GM21825 (cell line): ENCODE measurements around the gene WNT7A.
"Not testable (repeated sequence)": the region's sequence is repeated elsewhere in the genome, so short reads cannot be mapped to it uniquely, and the experiment has no call there.

Experiments
- ATAC-seq: cut with Tn5 transposase; IDR thresholded peaks from one replicate; pipeline ENCODE4 v1.9.1; 2021; ENCODE audit warnings: mild to moderate bottlenecking, moderate library complexity; ENCODE audit not compliant: unreplicated experiment

Gene WNT7A

GRCh38 chr3:13879946-13880810, at the start of gene WNT7A:
Gene WNT7A (minus strand): TSS chr3:13880071. CDS start chr3:13879816, 255 bp downstream.
- no peak for ATAC-seq

GRCh38 chr3:13928741-13929140, 48.9 kb upstream of the WNT7A start:
- not testable (repeated sequence) for ATAC-seq

- ATAC-seq = no peak
These were observed 47.4 kb upstream of the WNT7A start for GRCh38 chr3:13927295-13927694.

- ATAC-seq = no peak
These were observed 36.5 kb upstream of the WNT7A start for GRCh38 chr3:13916375-13916774.

GRCh38 chr3:13902648-13903238, 22.9 kb upstream of the WNT7A start:
- ATAC-seq = no peak

GRCh38 chr3:13901935-13902584, 22.2 kb upstream of the WNT7A start:
- ATAC-seq = no peak

GRCh38 chr3:13898346-13898745, 18.5 kb upstream of the WNT7A start:
- no peak for ATAC-seq

GRCh38 chr3:13896473-13897154, 16.7 kb upstream of the WNT7A start:
- ATAC-seq = no peak

- ATAC-seq = peak; percentile 97
These were observed 15.6 kb upstream of the WNT7A start for GRCh38 chr3:13895155-13896105.

GRCh38 chr3:13894807-13895154, 14.9 kb upstream of the WNT7A start:
- no peak for ATAC-seq

- no peak for ATAC-seq
These were observed 14.4 kb upstream of the WNT7A start for GRCh38 chr3:13894096-13894806.

- ATAC-seq = no peak
These were observed 12.4 kb upstream of the WNT7A start for GRCh38 chr3:13892304-13892703.

GRCh38 chr3:13891492-13892073, 11.7 kb upstream of the WNT7A start:
- ATAC-seq = no peak

GRCh38 chr3:13891017-13891392, 11.1 kb upstream of the WNT7A start:
- no peak for ATAC-seq

- no peak for ATAC-seq
These were observed 10.6 kb upstream of the WNT7A start for GRCh38 chr3:13890377-13891016.

- no peak for ATAC-seq
These were observed 8.7 kb upstream of the WNT7A start for GRCh38 chr3:13888576-13888975.

- no peak for ATAC-seq
These were observed 7.8 kb upstream of the WNT7A start for GRCh38 chr3:13887495-13888300.

- no peak for ATAC-seq
These were observed 6.8 kb upstream of the WNT7A start for GRCh38 chr3:13886593-13887129.
